Measurements from ENCODE around the gene ST8SIA1. TPM values are rescaled to one million over a fixed set of nuclear protein-coding genes. Genes with fewer than 3 reads are reported as not detected.

The ST8SIA1 gene
- total and polyA plus RNA-seq, 2 donors (not counting 1 experiment from before 2014, with no cell fraction given) = 0.45 to 23.9 TPM

DNA sequence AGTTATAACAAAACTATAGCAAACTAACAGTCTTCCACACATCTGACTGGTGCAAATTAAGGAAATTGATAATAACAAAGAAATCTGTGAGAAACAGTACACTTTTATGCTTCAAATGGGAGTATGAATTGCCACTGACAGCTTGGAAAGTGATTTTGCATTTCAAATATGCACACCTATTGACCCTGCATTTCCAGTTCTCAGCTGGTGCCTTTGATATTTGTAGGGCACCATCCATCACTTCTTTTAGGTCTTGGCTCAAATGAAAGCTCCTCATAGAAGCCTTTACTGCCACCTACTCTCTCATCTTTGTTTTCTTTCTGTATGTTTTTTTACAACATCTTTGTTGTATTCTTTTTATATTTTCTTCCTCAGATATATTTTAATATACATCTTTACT lies 125.1 kb downstream of the ST8SIA1 start:
- Histone ChIP-seq H3K4me3 (replicated peaks in 1 of 4; ENCODE audit: control extremely low read depth in 1 of 4, insufficient read depth in 1 of 4, low read depth in 3 of 4, low read length in 4 of 4) (no peak overlapping the region), H2AFZ (ENCODE audit: low read length) (no peak overlapping the region), H3K27ac (ENCODE audit: insufficient read depth, low read length) (no peak overlapping the region), H3K4me2 (ENCODE audit: extremely low read depth, insufficient read depth, low read length) (no peak overlapping the region), H3K36me3 (ENCODE audit: control insufficient read depth, insufficient read depth, low read length) (no peaks in the 10 kb centered on the region), H4K20me1 (ENCODE audit: control insufficient read depth, extremely low read depth, insufficient read depth, low read length) (no peaks in the 10 kb centered on the region), H3K9ac (ENCODE audit: insufficient read depth, low read length) (no peak overlapping the region), H3K79me2 (ENCODE audit: control insufficient read depth, insufficient read depth, low read length) (no peaks in the 10 kb centered on the region), H3K27me3 (ENCODE audit: control insufficient read depth, insufficient read depth, low read length) (no peaks in the 10 kb centered on the region), H3K9me3 (ENCODE audit: control insufficient read depth, insufficient read depth, low read depth, low read length) (no peaks in the 10 kb centered on the region), H3K4me1 (ENCODE audit: control insufficient read depth, extremely low read depth, insufficient read depth, low read length) (no peaks in the 10 kb centered on the region)
- DNase-seq (ENCODE audit: low read depth in 2 of 2) = no peak
- TF ChIP-seq EZH2 (IDR thresholded peaks at IDR 0.05; ENCODE audit: low read length, missing control alignments) = no peak
- TF ChIP-seq, protein P1, sequence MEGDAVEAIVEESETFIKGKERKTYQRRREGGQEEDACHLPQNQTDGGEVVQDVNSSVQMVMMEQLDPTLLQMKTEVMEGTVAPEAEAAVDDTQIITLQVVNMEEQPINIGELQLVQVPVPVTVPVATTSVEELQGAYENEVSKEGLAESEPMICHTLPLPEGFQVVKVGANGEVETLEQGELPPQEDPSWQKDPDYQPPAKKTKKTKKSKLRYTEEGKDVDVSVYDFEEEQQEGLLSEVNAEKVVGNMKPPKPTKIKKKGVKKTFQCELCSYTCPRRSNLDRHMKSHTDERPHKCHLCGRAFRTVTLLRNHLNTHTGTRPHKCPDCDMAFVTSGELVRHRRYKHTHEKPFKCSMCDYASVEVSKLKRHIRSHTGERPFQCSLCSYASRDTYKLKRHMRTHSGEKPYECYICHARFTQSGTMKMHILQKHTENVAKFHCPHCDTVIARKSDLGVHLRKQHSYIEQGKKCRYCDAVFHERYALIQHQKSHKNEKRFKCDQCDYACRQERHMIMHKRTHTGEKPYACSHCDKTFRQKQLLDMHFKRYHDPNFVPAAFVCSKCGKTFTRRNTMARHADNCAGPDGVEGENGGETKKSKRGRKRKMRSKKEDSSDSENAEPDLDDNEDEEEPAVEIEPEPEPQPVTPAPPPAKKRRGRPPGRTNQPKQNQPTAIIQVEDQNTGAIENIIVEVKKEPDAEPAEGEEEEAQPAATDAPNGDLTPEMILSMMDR (conservative IDR thresholded peaks at IDR 0.05 in 1 of 2, IDR thresholded peaks at IDR 0.05 in 1 of 2; ENCODE audit: low read depth in 1 of 2, low read length in 2 of 2) = no peak

DNA sequence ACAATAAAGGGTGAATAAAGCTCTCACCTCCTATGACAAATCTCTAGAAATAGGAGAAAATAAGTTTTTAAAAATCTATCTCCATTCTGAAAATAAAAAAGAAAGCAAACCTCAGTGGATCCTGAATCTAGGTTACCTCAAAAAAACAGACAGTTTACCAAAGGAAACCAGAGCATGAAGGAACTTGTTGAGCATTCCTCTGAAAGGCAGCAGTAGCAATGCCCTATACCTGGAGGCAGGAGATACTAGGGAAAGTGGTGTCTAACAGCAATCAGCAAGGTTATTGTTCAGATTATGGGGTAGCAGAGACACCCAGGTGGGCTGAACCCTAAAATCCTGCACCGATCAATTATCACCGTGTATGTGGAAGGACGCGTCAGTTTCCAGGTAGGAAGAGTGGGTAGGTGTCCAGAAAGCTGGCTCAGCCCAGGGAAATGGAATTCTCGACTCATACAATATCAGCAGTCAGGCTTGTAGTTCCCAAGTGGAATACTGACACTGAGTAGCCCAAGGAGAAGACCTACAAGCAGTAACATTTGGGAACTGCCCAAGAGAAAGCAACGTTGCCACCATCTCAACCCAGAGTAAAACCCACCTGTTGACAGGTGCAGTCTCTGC lies 128.3 kb downstream of the ST8SIA1 start:
- Histone ChIP-seq H3K36me3 (ENCODE audit: control insufficient read depth, insufficient read depth, low read length) (no peaks in the 10 kb centered on the region), H3K4me1 (ENCODE audit: control insufficient read depth, extremely low read depth, insufficient read depth, low read length) (no peaks in the 10 kb centered on the region), H3K9ac (ENCODE audit: insufficient read depth, low read length) (no peak overlapping the region), H3K79me2 (ENCODE audit: control insufficient read depth, insufficient read depth, low read length) (no peaks in the 10 kb centered on the region), H2AFZ (ENCODE audit: low read length) (no peak overlapping the region), H3K9me3 (ENCODE audit: control insufficient read depth, insufficient read depth, low read depth, low read length) (no peaks in the 10 kb centered on the region), H3K27me3 (ENCODE audit: control insufficient read depth, insufficient read depth, low read length) (peaks cover 2% of the 10 kb centered on the region), H3K4me3 (replicated peaks in 1 of 4; ENCODE audit: control extremely low read depth in 1 of 4, insufficient read depth in 1 of 4, low read depth in 3 of 4, low read length in 4 of 4) (no peak overlapping the region), H3K27ac (ENCODE audit: insufficient read depth, low read length) (no peak overlapping the region), H3K4me2 (ENCODE audit: extremely low read depth, insufficient read depth, low read length) (no peak overlapping the region), H4K20me1 (ENCODE audit: control insufficient read depth, extremely low read depth, insufficient read depth, low read length) (no peaks in the 10 kb centered on the region)
- TF ChIP-seq, protein P1 (conservative IDR thresholded peaks at IDR 0.05 in 1 of 2, IDR thresholded peaks at IDR 0.05 in 1 of 2; ENCODE audit: low read depth in 1 of 2, low read length in 2 of 2) = no peak
- no peak for TF ChIP-seq EZH2 (IDR thresholded peaks at IDR 0.05; ENCODE audit: low read length, missing control alignments)
- DNase-seq (ENCODE audit: low read depth in 2 of 2) = no peak

DNA sequence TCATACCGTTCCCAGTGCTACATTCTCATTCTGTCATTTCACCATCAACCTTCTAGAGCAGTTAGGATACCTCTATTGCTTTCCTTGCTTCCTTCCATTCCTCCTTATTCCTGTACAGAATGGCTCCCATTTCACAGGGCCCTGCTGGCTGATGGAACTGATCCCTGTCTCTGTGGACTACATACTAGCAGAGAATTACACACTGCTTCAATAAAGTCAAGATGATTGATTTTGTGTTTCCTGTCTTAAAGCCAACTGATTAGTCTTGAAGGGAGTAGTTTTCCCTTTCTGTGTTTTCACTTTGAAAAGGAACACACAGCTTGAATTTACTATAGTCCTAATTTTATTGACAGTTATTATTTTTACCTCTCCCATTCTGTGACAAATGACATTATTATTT lies 130.1 kb downstream of the ST8SIA1 start:
- Histone ChIP-seq H3K79me2 (ENCODE audit: control insufficient read depth, insufficient read depth, low read length) (no peaks in the 10 kb centered on the region), H3K4me1 (ENCODE audit: control insufficient read depth, extremely low read depth, insufficient read depth, low read length) (no peaks in the 10 kb centered on the region), H3K9ac (ENCODE audit: insufficient read depth, low read length) (no peak overlapping the region), H2AFZ (ENCODE audit: low read length) (no peak overlapping the region), H3K4me3 (replicated peaks in 1 of 4; ENCODE audit: control extremely low read depth in 1 of 4, insufficient read depth in 1 of 4, low read depth in 3 of 4, low read length in 4 of 4) (no peak overlapping the region), H3K9me3 (ENCODE audit: control insufficient read depth, insufficient read depth, low read depth, low read length) (no peaks in the 10 kb centered on the region), H3K4me2 (ENCODE audit: extremely low read depth, insufficient read depth, low read length) (no peak overlapping the region), H3K27me3 (ENCODE audit: control insufficient read depth, insufficient read depth, low read length) (peaks cover 2% of the 10 kb centered on the region), H3K27ac (ENCODE audit: insufficient read depth, low read length) (no peak overlapping the region), H3K36me3 (ENCODE audit: control insufficient read depth, insufficient read depth, low read length) (no peaks in the 10 kb centered on the region), H4K20me1 (ENCODE audit: control insufficient read depth, extremely low read depth, insufficient read depth, low read length) (no peaks in the 10 kb centered on the region)
- TF ChIP-seq EZH2 (IDR thresholded peaks at IDR 0.05; ENCODE audit: low read length, missing control alignments) = no peak
- TF ChIP-seq, protein P1 (conservative IDR thresholded peaks at IDR 0.05 in 1 of 2, IDR thresholded peaks at IDR 0.05 in 1 of 2; ENCODE audit: low read depth in 1 of 2, low read length in 2 of 2) = no peak
- DNase-seq (ENCODE audit: low read depth in 2 of 2) = no peak

Data from fibroblast of lung (primary cell).